Endodermal cell (in vitro differentiated cells): Measurements from ENCODE around the gene RASD2. TPM values are rescaled to one million over a fixed set of nuclear protein-coding genes. Genes with fewer than 3 reads are reported as not detected.

Experiments
- DNase-seq: peaks from one replicate; pipeline ENCODE4 v3.0.0-alpha.2; 2017
- H3K27ac ChIP-seq: 2 replicates; pipeline ENCODE4 v1.5.1; 2013; ENCODE audit warnings: mild to moderate bottlenecking, low read depth, low read length, moderate library complexity
- H3K27me3 ChIP-seq: 2 replicates; pipeline ENCODE4 v1.6.1; 2013; ENCODE audit warnings: mild to moderate bottlenecking, low read length, moderate library complexity; ENCODE audit not compliant: insufficient read depth, control insufficient read depth, poor library complexity, severe bottlenecking
- H3K36me3 ChIP-seq: 2 replicates; pipeline ENCODE4 v1.7.0; 2013; ENCODE audit warnings: mild to moderate bottlenecking, low read length, moderate library complexity; ENCODE audit not compliant: control insufficient read depth, insufficient read depth
- H3K4me1 ChIP-seq: one replicate; pipeline ENCODE4 v1.7.0; 2013; ENCODE audit warnings: low read length; ENCODE audit not compliant: control insufficient read depth, insufficient read depth
- H3K4me3 ChIP-seq: 2 replicates; pipeline ENCODE4 v1.5.1; 2013; ENCODE audit warnings: mild to moderate bottlenecking, low read length, moderate library complexity
- H3K9ac ChIP-seq: 2 replicates; pipeline ENCODE4 v1.6.1; 2013; ENCODE audit warnings: mild to moderate bottlenecking, low read length, moderate library complexity; ENCODE audit not compliant: poor library complexity, severe bottlenecking; ENCODE audit errors: extremely low read depth
- H3K9me3 ChIP-seq: 2 replicates; pipeline ENCODE4 v1.6.1; 2013; ENCODE audit warnings: mild to moderate bottlenecking, low read length, moderate library complexity; ENCODE audit not compliant: control insufficient read depth
- H3K27ac Mint-ChIP-seq: 2 replicates; pipeline ENCODE4 v1.8.0; 2020; ENCODE audit warnings: mixed read lengths
- H3K27me3 Mint-ChIP-seq: 2 replicates; pipeline ENCODE4 v1.8.0; 2021; ENCODE audit warnings: mild to moderate bottlenecking, mixed read lengths; ENCODE audit not compliant: insufficient read depth
- H3K36me3 Mint-ChIP-seq: 2 replicates; pipeline ENCODE4 v1.8.0; 2020; ENCODE audit warnings: low read depth, mixed read lengths
- H3K4me1 Mint-ChIP-seq: 2 replicates; pipeline ENCODE4 v1.8.0; 2020; ENCODE audit warnings: mixed read lengths
- H3K4me3 Mint-ChIP-seq: 2 replicates; pipeline ENCODE4 v1.8.0; 2020; ENCODE audit warnings: mild to moderate bottlenecking, moderate library complexity, mixed read lengths
- H3K9me3 Mint-ChIP-seq: 2 replicates; pipeline ENCODE4 v1.8.0; 2020; ENCODE audit warnings: mild to moderate bottlenecking, mixed read lengths
- CTCF ChIP-seq: fragments of 200-600 bp; sonication (generic); conservative IDR thresholded peaks from 2 replicates; pipeline ENCODE4 v1.5.0; 2021; ENCODE audit warnings: antibody characterized with exemption, mild to moderate bottlenecking
- WGBS, 2 experiments: methylation state at CpG; one replicate each; pipeline versions ENCODE4 v1.1.5 to v1.1.7; 2013; ENCODE audit warnings: missing lambda C conversion rate in 2 of 2, mixed read lengths in 1 of 2; ENCODE audit not compliant: insufficient coverage in 1 of 2, insufficient read length in 1 of 2; 5-methylcytosine and 5-hydroxymethylcytosine counted together
- total RNA-seq, 2 donors: library from RNA; stranded (reverse); fragmentation: NEBNext Ultra II Directional in 1 of 2; extraction: Animal tissue kit (Norgen Biotek cat#: 25700) in 1 of 2; gene quantifications; 2 replicates in 1 of 2; 3 replicates in 1 of 2; pipeline ENCODE4 v1.2.1, GENCODE V29; 2021

RASD2 gene
- total RNA-seq, 2 donors from 2014 or later, result 0.15 to 0.24 TPM

DNA sequence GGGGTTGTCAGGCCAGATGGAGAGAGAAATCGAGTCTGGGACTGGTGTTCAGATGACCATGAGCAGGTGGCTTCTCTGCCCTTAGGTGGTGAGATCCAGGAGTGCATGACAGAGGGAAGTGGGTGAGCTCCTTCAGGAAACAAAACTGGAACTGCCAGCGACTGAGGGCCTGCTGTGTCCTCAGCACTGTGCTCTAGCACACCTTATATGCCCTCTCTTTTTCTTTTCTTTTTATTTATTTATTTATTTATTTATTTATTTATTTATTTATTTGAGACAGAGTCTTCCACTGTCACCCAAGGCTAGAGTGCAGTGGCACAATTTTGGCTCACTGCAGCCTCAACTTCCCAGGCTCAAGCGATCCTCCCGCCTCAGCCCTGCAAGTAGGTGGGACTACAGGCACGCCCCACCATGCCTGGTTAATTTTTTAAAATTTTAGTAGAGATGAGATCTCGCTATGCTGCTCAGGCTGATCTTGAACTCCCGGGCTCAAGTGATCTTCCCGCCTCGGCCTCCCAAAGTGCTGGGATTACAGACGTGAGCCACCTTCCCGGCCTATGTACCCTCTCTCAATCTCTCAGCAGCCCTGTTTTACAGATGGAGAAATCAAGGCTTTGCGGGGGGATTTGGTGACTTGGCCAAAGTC, 14.8 kb upstream of the RASD2 start:
- no peak overlapping the region for H3K27ac ChIP-seq
- Mint-ChIP-seq H3K27ac (no peak overlapping the region), H3K4me3 (no peak overlapping the region), H3K9me3 (peaks cover 4% of the 10 kb centered on the region), H3K4me1 (no peaks in the 10 kb centered on the region), H3K36me3 (no peaks in the 10 kb centered on the region), H3K27me3 (peaks cover 9% of the 10 kb centered on the region)
- H3K9ac ChIP-seq, result no peak overlapping the region
- no peak for TF ChIP-seq CTCF
- peaks cover 14% of the 10 kb centered on the region for H3K27me3 ChIP-seq
- H3K4me1 ChIP-seq, result no peaks in the 10 kb centered on the region
- WGBS, 2 experiments, result 90 to 96% methylated on average over 10 to 11 of the region's 12 CpGs
- DNase-seq, result no peak
- H3K36me3 ChIP-seq, result no peaks in the 10 kb centered on the region
- no peak overlapping the region for H3K4me3 ChIP-seq
- no peaks in the 10 kb centered on the region for H3K9me3 ChIP-seq

- H3K4me1 Mint-ChIP-seq, result no peaks in the 10 kb centered on the region
- no peak for TF ChIP-seq CTCF
- peaks cover 9% of the 10 kb centered on the region for H3K27me3 Mint-ChIP-seq
- Histone ChIP-seq H3K9ac (no peak overlapping the region), H3K27ac (no peak overlapping the region), H3K27me3 (peaks cover 14% of the 10 kb centered on the region), H3K36me3 (no peaks in the 10 kb centered on the region), H3K4me1 (no peaks in the 10 kb centered on the region), H3K9me3 (no peaks in the 10 kb centered on the region), H3K4me3 (no peak overlapping the region)
- H3K9me3 Mint-ChIP-seq, result peaks cover 4% of the 10 kb centered on the region
- H3K4me3 Mint-ChIP-seq, result no peak overlapping the region
- H3K36me3 Mint-ChIP-seq, result no peaks in the 10 kb centered on the region
- no peak for DNase-seq
- 83 to 89% methylated on average over 9 to 12 of the region's 12 CpGs for WGBS, 2 experiments
- no peak overlapping the region for H3K27ac Mint-ChIP-seq
Observed at GRCh38 chr22:35526333-35526979, 14.2 kb upstream of the RASD2 start.

DNA sequence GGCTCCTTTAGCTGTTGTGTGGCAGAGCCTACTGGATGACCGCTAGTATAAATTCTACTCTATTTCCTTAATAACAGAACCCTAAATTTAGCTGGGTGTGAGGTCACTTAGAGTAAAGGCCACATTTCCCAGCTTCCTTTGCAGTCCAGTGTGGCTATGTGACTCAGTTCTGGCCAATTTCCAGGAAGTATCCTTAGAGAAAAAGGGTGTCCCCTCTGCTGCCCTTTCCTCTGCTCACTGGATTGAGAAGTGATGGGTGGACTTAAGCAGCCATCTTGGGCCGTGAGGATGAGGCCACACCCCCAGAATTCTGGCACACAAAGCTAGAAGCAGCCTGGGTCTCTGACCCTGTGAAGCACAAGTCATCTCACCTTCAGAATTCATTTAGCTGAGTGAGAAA, 11.7 kb upstream of the RASD2 start:
- no peaks in the 10 kb centered on the region for H3K36me3 ChIP-seq
- no peak for DNase-seq
- H3K27ac ChIP-seq, result no peak overlapping the region
- WGBS, 2 experiments, result 80 to 94% methylated on average over 1 to 2 of the region's 2 CpGs
- no peak overlapping the region for H3K4me3 Mint-ChIP-seq
- no peak overlapping the region for H3K9ac ChIP-seq
- TF ChIP-seq CTCF, result no peak
- H3K4me1 ChIP-seq, result no peaks in the 10 kb centered on the region
- no peak overlapping the region for H3K4me3 ChIP-seq
- peaks cover 4% of the 10 kb centered on the region for H3K9me3 Mint-ChIP-seq
- no peaks in the 10 kb centered on the region for H3K9me3 ChIP-seq
- peaks cover 5% of the 10 kb centered on the region for H3K27me3 Mint-ChIP-seq
- peaks cover 8% of the 10 kb centered on the region for H3K27me3 ChIP-seq
- no peaks in the 10 kb centered on the region for H3K36me3 Mint-ChIP-seq
- H3K27ac Mint-ChIP-seq, result no peak overlapping the region
- H3K4me1 Mint-ChIP-seq, result no peaks in the 10 kb centered on the region
